ENCODE data around the gene PRMT7.

PRMT7 gene

GRCh38 chr16:68395167-68395786 is 84.5 kb downstream of the PRMT7 start:
- no peak for DNase-seq (ENCODE audit: low read depth in 2 of 2)

DNA sequence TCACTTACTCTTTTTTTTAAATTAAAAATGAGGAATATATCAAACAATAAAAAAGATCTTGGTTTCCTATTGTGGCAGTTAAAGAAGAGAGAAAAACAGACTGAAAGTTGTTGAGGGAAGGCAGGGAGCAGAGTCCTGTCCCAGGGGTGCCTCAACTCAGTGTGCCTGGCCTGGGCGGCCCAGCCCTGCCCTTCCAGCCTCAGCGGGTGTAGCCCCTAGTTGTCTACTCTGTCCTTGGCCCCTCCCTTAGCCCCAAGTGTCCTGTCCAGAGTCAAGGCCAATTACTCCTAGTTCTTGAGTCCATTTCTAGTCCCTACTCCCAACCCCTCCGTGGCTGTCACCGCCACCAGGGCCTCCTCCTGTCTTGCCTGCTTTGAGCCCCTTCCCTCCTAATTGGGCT is 85.0 kb downstream of the PRMT7 start:
- no peak for DNase-seq (ENCODE audit: low read depth in 2 of 2)

- DNase-seq (ENCODE audit: low read depth in 2 of 2), result peak in 1 of 2 donors; percentile 31
Measured at GRCh38 chr16:68396481-68396880, 85.7 kb downstream of the PRMT7 start.

DNA sequence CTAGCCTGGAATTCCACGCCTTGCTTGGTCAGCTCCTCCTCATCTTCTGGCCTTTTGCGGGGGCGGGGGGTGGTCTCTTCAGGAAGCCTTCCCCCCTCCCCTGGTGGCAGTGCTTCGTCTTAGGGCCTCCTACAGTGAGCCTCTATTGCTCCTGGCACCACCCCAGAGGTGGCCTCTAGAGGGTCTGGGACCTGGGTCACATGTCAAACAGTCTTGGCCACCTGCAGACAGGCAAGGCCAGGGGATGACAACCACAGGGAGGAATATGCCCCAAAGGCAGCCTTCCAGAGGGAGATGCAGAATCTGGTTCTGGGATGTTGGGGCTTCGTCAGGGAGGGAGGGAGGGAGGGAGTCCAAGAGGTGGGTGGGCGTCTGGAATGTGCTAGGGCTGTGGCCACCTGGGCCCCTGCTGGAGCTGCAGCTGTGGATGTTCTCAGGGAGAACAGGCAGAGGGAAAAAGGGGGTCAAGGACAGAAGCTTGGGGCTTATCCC is 86.9 kb downstream of the PRMT7 start:
- no peak for DNase-seq (ENCODE audit: low read depth in 2 of 2)

DNA sequence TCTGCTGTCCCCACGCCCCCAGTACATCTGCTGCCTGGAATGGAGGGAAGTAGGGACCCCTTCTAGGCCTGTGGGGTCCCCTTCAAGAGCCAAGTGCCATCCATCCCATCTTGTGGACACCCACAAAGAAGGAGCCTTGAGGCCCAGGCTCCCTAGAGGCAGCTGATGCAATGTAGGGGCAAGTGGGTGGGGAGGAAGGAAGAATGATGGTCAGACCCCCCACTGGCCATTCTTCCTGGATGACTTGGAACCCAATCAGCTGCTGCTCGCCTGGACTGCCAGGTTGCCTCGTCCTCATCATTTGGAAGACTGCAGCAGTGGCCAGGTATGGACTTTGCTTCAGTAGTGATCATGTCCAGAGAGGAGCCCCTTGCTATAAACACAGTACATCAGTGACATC is 88.6 kb downstream of the PRMT7 start:
- DNase-seq (ENCODE audit: low read depth in 2 of 2), result no peak

DNA sequence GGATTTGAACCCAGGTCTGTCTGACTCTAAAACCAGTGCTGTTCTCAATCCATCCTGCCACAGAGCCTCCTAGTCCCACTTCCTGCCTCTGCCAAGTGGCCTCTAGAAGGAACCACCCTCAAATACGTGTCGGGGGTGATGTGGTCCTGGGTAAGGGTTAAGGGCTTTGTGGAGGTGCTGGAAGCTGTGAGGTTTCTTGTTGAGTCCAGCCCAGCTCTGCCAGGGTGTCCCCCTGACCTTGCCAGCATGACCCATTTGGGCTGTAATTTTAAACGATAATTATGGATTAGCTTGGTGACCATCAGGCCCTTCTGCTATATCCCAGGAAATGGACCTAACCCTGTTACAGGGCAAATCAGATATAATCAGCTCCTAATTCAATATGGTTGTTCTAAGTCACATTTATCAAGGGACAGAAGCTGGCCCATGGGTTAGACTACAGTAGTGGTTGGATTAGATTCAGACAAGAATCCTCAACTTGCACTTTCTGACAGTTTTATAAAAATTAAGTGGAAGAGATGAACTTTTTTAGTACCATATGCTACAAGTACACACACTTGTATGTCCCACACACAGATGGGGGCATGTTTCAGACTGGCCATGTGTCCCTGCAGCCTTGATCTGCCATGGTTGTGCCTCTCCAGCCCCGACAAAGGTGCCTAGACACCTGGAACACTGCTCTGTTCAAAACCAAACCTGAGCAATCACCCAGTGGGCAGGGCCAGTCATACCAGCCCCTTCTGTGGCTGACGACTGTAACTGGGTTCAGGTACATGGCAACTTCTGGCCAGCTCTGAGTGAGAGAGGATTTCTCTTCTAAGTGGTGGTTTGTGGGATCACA is 89.5 kb downstream of the PRMT7 start:
- DNase-seq (ENCODE audit: low read depth in 2 of 2), result no peak

GRCh38 chr16:68400924-68401460 is 90.2 kb downstream of the PRMT7 start:
- DNase-seq (ENCODE audit: low read depth in 2 of 2), result no peak

GRCh38 chr16:68401871-68402747 is 91.3 kb downstream of the PRMT7 start:
- no peak for DNase-seq (ENCODE audit: low read depth in 2 of 2)

DNA sequence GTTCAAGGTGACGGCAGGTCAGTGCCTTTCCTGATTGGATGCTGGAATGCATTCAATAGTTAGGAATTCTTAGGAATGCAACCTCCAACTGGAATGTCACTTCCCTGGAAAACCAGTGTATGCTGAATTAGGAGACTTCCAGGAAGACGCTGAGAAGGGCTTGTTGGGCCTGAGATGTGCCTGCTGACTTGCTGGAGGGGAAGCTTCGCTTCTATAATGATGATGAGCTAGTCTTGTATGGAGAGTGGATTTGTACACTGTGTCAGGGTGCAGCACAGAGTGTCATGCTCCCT is 91.9 kb downstream of the PRMT7 start:
- DNase-seq (ENCODE audit: low read depth in 2 of 2), result no peak

- DNase-seq (ENCODE audit: low read depth in 2 of 2), result no peak
Measured at GRCh38 chr16:68403177-68403576, 92.4 kb downstream of the PRMT7 start.

GRCh38 chr16:68403704-68404103 is 92.9 kb downstream of the PRMT7 start:
- DNase-seq (ENCODE audit: low read depth in 2 of 2), result no peak

- DNase-seq (ENCODE audit: low read depth in 2 of 2), result no peak
Measured at GRCh38 chr16:68404736-68405345, 94.0 kb downstream of the PRMT7 start.

DNA sequence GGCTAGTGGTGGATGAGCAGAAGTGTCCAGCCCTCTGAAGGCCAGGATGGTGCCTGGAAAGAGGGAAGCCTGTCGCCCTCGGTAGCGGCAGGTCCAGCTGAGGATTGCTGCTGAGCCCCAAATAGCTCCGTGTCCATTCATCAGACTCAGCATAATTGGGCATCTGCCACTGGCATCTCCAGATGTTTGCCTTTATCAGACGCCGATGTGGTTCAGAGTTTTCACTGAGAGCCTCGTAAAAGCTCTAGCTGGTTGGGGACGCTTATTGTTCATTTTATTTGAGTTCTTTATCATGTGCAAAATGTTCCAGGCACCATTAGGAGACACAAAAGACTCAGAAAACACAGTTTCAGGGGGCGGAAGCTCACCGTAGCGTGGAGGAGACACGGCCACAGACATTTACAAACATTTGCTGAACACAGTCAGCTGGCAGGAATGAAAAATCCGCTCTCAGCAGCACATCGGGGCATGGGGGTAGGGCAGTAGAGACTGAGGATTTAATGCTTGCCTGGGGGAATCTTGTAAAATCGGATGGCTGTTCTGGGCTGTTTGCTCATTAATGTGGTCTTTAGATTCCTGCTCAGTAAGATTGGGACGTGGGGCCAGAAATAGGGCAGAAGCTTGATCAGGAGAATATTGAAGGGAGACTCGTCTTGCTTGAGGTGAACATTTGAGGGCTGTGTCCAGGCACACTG is 95.8 kb downstream of the PRMT7 start:
- no peak for DNase-seq (ENCODE audit: low read depth in 2 of 2)
